ENCODE results near the gene SERPINE3. TPM values are rescaled to one million over a fixed set of nuclear protein-coding genes. Genes with fewer than 3 reads are reported as not detected.

The SERPINE3 gene
- total RNA-seq, 1 experiment from 2014 or later = not detected

DNA sequence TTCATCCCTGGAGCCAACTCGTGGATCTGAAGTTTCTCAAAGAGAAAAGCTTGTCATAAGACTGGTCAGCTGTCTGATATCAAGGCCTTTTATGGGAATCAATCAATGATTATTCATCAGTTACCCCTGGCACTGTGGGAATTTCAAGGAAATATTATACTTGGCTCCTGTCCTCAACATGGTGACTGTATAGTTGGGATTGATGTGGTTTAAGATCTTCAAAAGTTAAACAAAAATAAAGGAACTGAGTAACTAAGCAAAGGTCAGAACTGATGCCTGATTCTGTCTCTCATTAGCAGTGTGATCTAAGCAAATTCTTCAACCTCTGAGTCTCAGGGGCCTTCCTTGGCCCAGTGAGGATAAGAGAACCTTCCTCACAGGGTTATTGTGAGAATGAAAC, 22.2 kb upstream of the SERPINE3 start:
- POLR2A ChIA-PET (ENCODE audit: unreplicated experiment) = interaction anchor here (0.6 kb wide), 1 partner anchor 136 kb away, joined by 4 read pairs; the partner anchor contains the start of gene INTS6
- no peak overlapping the region for H2AFZ ChIP-seq
- H3K36me3 ChIP-seq (ENCODE audit: low read depth) = no peaks in the 10 kb centered on the region
- no peaks in the 10 kb centered on the region for H4K20me1 ChIP-seq (ENCODE audit: insufficient read depth)
- DNase-seq = no peak
- H3K4me1 ChIP-seq (replicated peaks; ENCODE audit: insufficient read depth) = no peaks in the 10 kb centered on the region
- H3K4me3 ChIP-seq = no peak overlapping the region
- BruUV-seq (replicated peaks) = no TSS peak
- no peak overlapping the region for H3K27ac ChIP-seq
- no peak overlapping the region for H3K4me2 ChIP-seq
- TF ChIP-seq, protein P1, sequence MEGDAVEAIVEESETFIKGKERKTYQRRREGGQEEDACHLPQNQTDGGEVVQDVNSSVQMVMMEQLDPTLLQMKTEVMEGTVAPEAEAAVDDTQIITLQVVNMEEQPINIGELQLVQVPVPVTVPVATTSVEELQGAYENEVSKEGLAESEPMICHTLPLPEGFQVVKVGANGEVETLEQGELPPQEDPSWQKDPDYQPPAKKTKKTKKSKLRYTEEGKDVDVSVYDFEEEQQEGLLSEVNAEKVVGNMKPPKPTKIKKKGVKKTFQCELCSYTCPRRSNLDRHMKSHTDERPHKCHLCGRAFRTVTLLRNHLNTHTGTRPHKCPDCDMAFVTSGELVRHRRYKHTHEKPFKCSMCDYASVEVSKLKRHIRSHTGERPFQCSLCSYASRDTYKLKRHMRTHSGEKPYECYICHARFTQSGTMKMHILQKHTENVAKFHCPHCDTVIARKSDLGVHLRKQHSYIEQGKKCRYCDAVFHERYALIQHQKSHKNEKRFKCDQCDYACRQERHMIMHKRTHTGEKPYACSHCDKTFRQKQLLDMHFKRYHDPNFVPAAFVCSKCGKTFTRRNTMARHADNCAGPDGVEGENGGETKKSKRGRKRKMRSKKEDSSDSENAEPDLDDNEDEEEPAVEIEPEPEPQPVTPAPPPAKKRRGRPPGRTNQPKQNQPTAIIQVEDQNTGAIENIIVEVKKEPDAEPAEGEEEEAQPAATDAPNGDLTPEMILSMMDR (conservative IDR thresholded peaks at IDR 0.05) = no peak
- TF ChIP-seq EZH2 (IDR thresholded peaks at IDR 0.05; ENCODE audit: low read depth) = no peak
- no peaks in the 10 kb centered on the region for H3F3A ChIP-seq (ENCODE audit: insufficient read depth, low read depth)
- CTCF ChIA-PET = no interaction called here
- no peaks in the 10 kb centered on the region for H3K9me3 ChIP-seq (ENCODE audit: insufficient read depth, low read depth)
- no peaks in the 10 kb centered on the region for H3K9me2 ChIP-seq (ENCODE audit: insufficient read depth)
- H3K27me3 ChIP-seq (ENCODE audit: insufficient read depth, low read depth) = peaks cover 20% of the 10 kb centered on the region; the same call in 1 of the 2 replicates
- intact Hi-C loops (cut with micrococcal nuclease; ENCODE audit: unreplicated experiment) = no loop called here
- H3K79me2 ChIP-seq (ENCODE audit: low read depth) = no peaks in the 10 kb centered on the region

DNA sequence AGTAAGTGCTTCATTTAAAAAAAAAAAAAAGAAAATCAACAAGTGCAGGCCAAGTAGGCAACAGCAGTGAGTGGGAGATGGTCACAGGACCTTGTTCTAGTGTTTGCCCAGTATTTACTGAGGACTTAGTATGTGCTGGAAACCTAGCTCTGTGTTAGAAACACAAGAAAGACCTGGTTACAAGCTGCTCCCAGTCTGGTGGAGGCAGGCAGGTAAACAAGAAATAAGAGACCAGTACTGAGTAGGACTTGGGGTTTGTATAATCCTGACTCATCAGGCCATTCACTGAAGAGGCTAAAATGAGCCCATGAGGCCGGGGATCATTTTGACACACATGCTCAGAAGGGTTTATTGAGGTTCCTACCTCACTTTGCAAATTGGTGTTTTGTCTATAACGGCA, 21.5 kb upstream of the SERPINE3 start:
- no peak overlapping the region for H3K27ac ChIP-seq
- intact Hi-C loops (cut with micrococcal nuclease; ENCODE audit: unreplicated experiment) = no loop called here
- no peaks in the 10 kb centered on the region for H4K20me1 ChIP-seq (ENCODE audit: insufficient read depth)
- H3K4me1 ChIP-seq (replicated peaks; ENCODE audit: insufficient read depth) = no peaks in the 10 kb centered on the region
- H3K9me2 ChIP-seq (ENCODE audit: insufficient read depth) = no peaks in the 10 kb centered on the region
- POLR2A ChIA-PET (ENCODE audit: unreplicated experiment) = no interaction called here
- no peak overlapping the region for H3K4me3 ChIP-seq
- BruUV-seq (replicated peaks) = no TSS peak
- H3K9me3 ChIP-seq (ENCODE audit: insufficient read depth, low read depth) = no peaks in the 10 kb centered on the region
- peaks cover 14% of the 10 kb centered on the region; the same call in 1 of the 2 replicates for H3K27me3 ChIP-seq (ENCODE audit: insufficient read depth, low read depth)
- DNase-seq = no peak
- H2AFZ ChIP-seq = no peak overlapping the region
- H3K36me3 ChIP-seq (ENCODE audit: low read depth) = no peaks in the 10 kb centered on the region
- H3F3A ChIP-seq (ENCODE audit: insufficient read depth, low read depth) = no peaks in the 10 kb centered on the region
- CTCF ChIA-PET = no interaction called here
- TF ChIP-seq EZH2 (IDR thresholded peaks at IDR 0.05; ENCODE audit: low read depth) = no peak
- TF ChIP-seq, protein P1 (conservative IDR thresholded peaks at IDR 0.05) = no peak
- no peak overlapping the region for H3K4me2 ChIP-seq
- H3K79me2 ChIP-seq (ENCODE audit: low read depth) = no peaks in the 10 kb centered on the region

DNA sequence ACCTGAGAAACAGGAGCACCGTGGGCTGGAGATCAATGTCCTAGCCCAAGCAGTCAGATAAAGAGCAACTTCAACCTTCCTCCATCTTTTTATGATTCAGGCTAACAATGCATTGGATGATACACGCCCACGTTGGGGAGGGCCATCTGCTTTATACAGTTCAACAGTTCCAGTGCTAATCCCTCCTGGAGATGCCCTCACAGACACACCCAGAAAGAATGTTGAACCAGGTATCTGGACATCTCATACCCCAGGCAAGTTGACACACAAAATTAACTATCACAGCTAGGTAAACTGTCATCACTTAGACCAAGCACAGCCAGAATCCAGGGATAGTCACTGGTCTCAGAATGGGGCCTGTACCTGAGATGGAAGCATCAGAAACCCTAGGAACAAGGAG, 20.6 kb upstream of the SERPINE3 start:
- Histone ChIP-seq H3K4me2 (no peak overlapping the region), H3K27ac (no peak overlapping the region), H2AFZ (no peak overlapping the region), H3K36me3 (ENCODE audit: low read depth) (no peaks in the 10 kb centered on the region), H3K4me3 (no peak overlapping the region), H3K79me2 (ENCODE audit: low read depth) (no peaks in the 10 kb centered on the region), H3K9me2 (ENCODE audit: insufficient read depth) (no peaks in the 10 kb centered on the region), H3F3A (ENCODE audit: insufficient read depth, low read depth) (no peaks in the 10 kb centered on the region), H3K9me3 (ENCODE audit: insufficient read depth, low read depth) (no peaks in the 10 kb centered on the region), H3K27me3 (ENCODE audit: insufficient read depth, low read depth) (peaks cover 5% of the 10 kb centered on the region; the same call in 1 of the 2 replicates), H3K4me1 (replicated peaks; ENCODE audit: insufficient read depth) (no peaks in the 10 kb centered on the region), H4K20me1 (ENCODE audit: insufficient read depth) (no peaks in the 10 kb centered on the region)
- ChIA-PET CTCF (no interaction called here), POLR2A (ENCODE audit: unreplicated experiment) (no interaction called here)
- BruUV-seq (replicated peaks) = no TSS peak
- TF ChIP-seq, protein P1 (conservative IDR thresholded peaks at IDR 0.05) = no peak
- TF ChIP-seq EZH2 (IDR thresholded peaks at IDR 0.05; ENCODE audit: low read depth) = no peak
- intact Hi-C loops (cut with micrococcal nuclease; ENCODE audit: unreplicated experiment) = no loop called here
- no peak for DNase-seq

Data from PC-9 (cell line).